Measurements from ENCODE around the gene TPK1.

DNA sequence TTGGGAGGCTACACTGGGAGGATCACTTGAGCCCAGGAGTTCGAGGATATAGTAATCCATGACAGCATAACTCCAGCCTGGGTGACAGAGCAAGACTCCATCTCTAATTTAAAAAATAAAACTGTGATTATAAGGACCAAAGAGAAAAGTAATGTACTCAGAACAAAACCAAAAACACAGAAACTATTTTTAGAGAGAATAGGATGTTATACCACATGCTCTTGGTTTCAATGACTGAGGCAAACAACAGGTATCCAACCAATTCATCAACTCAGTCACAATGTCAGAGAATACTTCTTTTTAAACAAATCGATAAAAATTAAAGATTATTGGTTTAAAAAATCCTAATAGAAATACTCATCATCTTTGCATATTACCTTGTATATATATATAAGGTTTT lies 186.7 kb downstream of the TPK1 start:
- TF ChIP-seq CTCF (IDR thresholded peaks at IDR 0.05; ENCODE audit: insufficient read depth, low read depth, low read length) (no peak), EZH2 (IDR thresholded peaks at IDR 0.05; ENCODE audit: insufficient read depth, low read length) (no peak)

Data from astrocyte (in vitro differentiated cells and primary cell).